ENCODE results near the gene SELPLG.

DNA sequence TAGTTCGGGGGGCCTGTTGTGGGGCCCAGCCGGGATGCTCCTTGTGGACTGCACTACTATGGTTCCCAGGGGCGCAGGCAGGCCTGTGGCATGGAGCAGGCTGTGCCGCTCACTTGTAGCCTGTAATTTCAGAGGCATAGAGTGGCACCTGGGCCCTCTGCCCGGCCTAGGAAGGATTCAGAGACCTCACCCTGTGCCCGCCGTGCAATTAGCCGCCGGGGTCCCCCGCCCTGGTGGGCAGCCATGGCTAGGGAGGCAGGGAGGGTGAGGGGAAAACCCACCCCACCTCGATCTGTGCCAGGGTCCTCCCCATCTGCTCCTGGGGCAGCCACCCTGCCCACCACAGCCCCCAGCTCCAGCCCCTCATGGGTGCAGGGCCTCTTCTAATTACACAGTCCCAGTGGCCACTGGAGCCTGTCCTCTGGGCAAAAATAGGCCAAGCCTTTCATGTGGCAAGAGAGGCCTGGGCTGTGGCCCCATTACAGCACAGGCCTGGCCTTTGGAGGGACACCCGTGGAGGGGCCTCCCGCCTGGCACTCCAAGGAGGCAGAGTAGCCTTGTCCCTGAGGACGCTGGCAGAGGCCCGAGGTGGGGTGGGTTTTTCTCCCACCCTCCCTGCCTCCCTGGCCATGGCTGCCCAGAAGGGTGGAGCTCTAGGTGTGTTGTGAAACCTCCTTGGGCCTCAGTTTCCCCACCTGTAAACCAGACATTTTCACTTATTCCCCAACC, 30.6 kb downstream of the SELPLG start:
- TF ChIP-seq, protein P1, sequence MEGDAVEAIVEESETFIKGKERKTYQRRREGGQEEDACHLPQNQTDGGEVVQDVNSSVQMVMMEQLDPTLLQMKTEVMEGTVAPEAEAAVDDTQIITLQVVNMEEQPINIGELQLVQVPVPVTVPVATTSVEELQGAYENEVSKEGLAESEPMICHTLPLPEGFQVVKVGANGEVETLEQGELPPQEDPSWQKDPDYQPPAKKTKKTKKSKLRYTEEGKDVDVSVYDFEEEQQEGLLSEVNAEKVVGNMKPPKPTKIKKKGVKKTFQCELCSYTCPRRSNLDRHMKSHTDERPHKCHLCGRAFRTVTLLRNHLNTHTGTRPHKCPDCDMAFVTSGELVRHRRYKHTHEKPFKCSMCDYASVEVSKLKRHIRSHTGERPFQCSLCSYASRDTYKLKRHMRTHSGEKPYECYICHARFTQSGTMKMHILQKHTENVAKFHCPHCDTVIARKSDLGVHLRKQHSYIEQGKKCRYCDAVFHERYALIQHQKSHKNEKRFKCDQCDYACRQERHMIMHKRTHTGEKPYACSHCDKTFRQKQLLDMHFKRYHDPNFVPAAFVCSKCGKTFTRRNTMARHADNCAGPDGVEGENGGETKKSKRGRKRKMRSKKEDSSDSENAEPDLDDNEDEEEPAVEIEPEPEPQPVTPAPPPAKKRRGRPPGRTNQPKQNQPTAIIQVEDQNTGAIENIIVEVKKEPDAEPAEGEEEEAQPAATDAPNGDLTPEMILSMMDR (IDR thresholded peaks at IDR 0.05) = no peak
- TF ChIP-seq POLR2AphosphoS5 (IDR thresholded peaks at IDR 0.05) = no peak
- TF ChIP-seq POLR2A (IDR thresholded peaks at IDR 0.05) = no peak
